Measurements from ENCODE around the gene TBL3. TPM values are rescaled to one million over a fixed set of nuclear protein-coding genes. Genes with fewer than 3 reads are reported as not detected.

The TBL3 gene
- total RNA-seq, 1 experiment from 2014 or later = 73.4 TPM

DNA sequence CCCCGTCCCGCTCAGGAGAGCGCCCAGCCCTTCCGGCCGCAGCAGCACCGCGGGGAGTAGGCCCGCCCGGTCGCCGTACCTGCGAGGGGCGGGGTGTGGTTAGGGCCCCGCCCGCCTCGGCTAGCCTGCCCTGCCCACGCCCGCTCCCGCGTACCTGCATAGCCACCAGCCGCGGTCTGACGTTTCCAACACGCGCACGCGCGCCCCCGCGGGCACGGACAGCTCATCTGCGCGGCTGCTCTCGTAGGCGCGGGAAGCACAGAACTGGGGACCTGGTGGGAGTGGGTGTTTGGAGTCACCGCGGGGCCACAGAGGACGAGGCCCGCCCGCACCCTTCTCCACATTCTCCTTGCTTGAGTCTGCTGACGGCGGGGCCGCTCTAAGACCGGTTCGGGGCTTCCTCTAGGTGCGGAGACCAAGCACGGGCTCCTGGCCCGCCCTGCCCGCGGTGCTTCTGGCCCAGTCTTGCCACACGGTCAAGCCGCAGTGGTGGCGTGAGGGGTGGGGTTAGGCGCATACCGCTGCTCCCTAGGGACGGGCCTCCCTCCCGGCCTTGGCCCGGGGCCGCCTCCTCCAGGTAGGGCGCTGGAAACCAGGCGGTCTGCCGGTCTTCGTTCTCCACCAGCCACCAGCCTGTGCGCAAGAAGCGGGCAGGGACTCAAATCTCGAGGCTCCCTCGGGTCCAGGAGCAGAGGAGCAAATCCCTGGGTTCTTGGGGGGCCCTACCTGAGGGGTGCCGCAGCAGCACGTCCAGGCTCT lies 7.6 kb downstream of the TBL3 start (continued):
- TF ChIP-seq, protein P1, sequence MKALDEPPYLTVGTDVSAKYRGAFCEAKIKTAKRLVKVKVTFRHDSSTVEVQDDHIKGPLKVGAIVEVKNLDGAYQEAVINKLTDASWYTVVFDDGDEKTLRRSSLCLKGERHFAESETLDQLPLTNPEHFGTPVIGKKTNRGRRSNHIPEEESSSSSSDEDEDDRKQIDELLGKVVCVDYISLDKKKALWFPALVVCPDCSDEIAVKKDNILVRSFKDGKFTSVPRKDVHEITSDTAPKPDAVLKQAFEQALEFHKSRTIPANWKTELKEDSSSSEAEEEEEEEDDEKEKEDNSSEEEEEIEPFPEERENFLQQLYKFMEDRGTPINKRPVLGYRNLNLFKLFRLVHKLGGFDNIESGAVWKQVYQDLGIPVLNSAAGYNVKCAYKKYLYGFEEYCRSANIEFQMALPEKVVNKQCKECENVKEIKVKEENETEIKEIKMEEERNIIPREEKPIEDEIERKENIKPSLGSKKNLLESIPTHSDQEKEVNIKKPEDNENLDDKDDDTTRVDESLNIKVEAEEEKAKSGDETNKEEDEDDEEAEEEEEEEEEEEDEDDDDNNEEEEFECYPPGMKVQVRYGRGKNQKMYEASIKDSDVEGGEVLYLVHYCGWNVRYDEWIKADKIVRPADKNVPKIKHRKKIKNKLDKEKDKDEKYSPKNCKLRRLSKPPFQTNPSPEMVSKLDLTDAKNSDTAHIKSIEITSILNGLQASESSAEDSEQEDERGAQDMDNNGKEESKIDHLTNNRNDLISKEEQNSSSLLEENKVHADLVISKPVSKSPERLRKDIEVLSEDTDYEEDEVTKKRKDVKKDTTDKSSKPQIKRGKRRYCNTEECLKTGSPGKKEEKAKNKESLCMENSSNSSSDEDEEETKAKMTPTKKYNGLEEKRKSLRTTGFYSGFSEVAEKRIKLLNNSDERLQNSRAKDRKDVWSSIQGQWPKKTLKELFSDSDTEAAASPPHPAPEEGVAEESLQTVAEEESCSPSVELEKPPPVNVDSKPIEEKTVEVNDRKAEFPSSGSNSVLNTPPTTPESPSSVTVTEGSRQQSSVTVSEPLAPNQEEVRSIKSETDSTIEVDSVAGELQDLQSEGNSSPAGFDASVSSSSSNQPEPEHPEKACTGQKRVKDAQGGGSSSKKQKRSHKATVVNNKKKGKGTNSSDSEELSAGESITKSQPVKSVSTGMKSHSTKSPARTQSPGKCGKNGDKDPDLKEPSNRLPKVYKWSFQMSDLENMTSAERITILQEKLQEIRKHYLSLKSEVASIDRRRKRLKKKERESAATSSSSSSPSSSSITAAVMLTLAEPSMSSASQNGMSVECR (CRISPR knock-in tag; IDR thresholded peaks at IDR 0.05; ENCODE audit: borderline replicate concordance) = no peak; the same call in 1 of the 2 replicates
- TF ChIP-seq NFE2L1 (CRISPR knock-in tag; IDR thresholded peaks at IDR 0.05) (peak; percentile 80; the same call in 1 of the 2 replicates), ZNF281 (CRISPR knock-in tag; IDR thresholded peaks at IDR 0.05) (no peak), FOXP1 (CRISPR knock-in tag; IDR thresholded peaks at IDR 0.05; ENCODE audit: borderline replicate concordance) (0 out of 2 replicates have a peak, but pooled peaks have one; percentile 26), ESRRA (CRISPR knock-in tag; IDR thresholded peaks at IDR 0.05; ENCODE audit: borderline replicate concordance) (no peak; the same call in 1 of the 2 replicates), ATF1 (CRISPR knock-in tag; IDR thresholded peaks at IDR 0.05) (0 out of 2 replicates have a peak, but pooled peaks have one; percentile 62), CREB1 (CRISPR knock-in tag; IDR thresholded peaks at IDR 0.05) (no peak), MYBL2 (CRISPR knock-in tag; IDR thresholded peaks at IDR 0.05) (0 out of 2 replicates have a peak, but pooled peaks have one; percentile 55), TP53 (CRISPR knock-in tag; IDR thresholded peaks at IDR 0.05) (peak; percentile 94), FOXJ3 (CRISPR knock-in tag; IDR thresholded peaks at IDR 0.05; ENCODE audit: borderline replicate concordance) (no peak), KAT7 (CRISPR knock-in tag; IDR thresholded peaks at IDR 0.05; ENCODE audit: borderline replicate concordance) (0 out of 2 replicates have a peak, but pooled peaks have one; percentile 60), TEAD1 (CRISPR knock-in tag; IDR thresholded peaks at IDR 0.05) (peak; percentile 67), NR1H2 (CRISPR knock-in tag; IDR thresholded peaks at IDR 0.05) (no peak), USF1 (CRISPR knock-in tag; IDR thresholded peaks at IDR 0.05) (no peak)
- TF ChIP-seq, protein P2, sequence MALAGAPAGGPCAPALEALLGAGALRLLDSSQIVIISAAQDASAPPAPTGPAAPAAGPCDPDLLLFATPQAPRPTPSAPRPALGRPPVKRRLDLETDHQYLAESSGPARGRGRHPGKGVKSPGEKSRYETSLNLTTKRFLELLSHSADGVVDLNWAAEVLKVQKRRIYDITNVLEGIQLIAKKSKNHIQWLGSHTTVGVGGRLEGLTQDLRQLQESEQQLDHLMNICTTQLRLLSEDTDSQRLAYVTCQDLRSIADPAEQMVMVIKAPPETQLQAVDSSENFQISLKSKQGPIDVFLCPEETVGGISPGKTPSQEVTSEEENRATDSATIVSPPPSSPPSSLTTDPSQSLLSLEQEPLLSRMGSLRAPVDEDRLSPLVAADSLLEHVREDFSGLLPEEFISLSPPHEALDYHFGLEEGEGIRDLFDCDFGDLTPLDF (CRISPR knock-in tag; IDR thresholded peaks at IDR 0.05) = no peak
- TF ChIP-seq, protein P3, sequence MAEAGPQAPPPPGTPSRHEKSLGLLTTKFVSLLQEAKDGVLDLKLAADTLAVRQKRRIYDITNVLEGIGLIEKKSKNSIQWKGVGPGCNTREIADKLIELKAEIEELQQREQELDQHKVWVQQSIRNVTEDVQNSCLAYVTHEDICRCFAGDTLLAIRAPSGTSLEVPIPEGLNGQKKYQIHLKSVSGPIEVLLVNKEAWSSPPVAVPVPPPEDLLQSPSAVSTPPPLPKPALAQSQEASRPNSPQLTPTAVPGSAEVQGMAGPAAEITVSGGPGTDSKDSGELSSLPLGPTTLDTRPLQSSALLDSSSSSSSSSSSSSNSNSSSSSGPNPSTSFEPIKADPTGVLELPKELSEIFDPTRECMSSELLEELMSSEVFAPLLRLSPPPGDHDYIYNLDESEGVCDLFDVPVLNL (CRISPR knock-in tag; IDR thresholded peaks at IDR 0.05; ENCODE audit: borderline replicate concordance, low read depth) = no peak
- TF ChIP-seq, protein P4, sequence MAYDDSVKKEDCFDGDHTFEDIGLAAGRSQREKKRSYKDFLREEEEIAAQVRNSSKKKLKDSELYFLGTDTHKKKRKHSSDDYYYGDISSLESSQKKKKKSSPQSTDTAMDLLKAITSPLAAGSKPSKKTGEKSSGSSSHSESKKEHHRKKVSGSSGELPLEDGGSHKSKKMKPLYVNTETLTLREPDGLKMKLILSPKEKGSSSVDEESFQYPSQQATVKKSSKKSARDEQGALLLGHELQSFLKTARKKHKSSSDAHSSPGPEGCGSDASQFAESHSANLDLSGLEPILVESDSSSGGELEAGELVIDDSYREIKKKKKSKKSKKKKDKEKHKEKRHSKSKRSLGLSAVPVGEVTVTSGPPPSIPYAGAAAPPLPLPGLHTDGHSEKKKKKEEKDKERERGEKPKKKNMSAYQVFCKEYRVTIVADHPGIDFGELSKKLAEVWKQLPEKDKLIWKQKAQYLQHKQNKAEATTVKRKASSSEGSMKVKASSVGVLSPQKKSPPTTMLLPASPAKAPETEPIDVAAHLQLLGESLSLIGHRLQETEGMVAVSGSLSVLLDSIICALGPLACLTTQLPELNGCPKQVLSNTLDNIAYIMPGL (CRISPR knock-in tag; IDR thresholded peaks at IDR 0.05) = peak; percentile 8; the same call in 1 of the 2 replicates
- TF ChIP-seq, protein P5, sequence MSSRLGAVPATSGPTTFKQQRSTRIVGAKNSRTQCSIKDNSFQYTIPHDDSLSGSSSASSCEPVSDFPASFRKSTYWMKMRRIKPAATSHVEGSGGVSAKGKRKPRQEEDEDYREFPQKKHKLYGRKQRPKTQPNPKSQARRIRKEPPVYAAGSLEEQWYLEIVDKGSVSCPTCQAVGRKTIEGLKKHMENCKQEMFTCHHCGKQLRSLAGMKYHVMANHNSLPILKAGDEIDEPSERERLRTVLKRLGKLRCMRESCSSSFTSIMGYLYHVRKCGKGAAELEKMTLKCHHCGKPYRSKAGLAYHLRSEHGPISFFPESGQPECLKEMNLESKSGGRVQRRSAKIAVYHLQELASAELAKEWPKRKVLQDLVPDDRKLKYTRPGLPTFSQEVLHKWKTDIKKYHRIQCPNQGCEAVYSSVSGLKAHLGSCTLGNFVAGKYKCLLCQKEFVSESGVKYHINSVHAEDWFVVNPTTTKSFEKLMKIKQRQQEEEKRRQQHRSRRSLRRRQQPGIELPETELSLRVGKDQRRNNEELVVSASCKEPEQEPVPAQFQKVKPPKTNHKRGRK (CRISPR knock-in tag; IDR thresholded peaks at IDR 0.05; ENCODE audit: borderline replicate concordance) = no peak
